ENCODE results near the gene ADRA1B.

ADRA1B gene

DNA sequence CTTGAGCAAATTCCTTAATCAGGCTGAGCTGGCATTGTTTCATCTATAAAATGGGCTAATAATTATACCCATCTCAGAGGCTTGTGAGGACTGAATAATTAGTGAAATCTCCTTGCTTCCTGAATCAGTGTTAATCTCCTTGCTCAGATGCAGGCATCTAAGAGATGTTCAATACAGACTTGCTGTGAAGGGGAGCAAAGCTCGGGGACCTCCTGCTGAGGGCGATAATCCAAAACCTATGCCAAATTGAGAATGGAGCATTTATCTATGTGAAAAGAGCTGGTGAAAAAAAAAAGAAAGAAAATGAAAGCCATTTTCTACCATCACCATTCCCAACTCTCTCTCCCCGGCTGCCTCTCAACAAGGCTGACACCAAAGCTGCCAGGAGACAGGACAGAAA, 37.3 kb downstream of the ADRA1B start:
- no peak overlapping the region for H2AK5ac ChIP-seq (ENCODE audit: low read length, severe bottlenecking)
- H2BK12ac ChIP-seq (ENCODE audit: low read length in 2 of 2): no peak overlapping the region
- H2BK5ac ChIP-seq (ENCODE audit: low read depth, low read length, poor library complexity, severe bottlenecking): no peak overlapping the region
- H4K91ac ChIP-seq (ENCODE audit: low read length): no peak overlapping the region
- H3K23ac ChIP-seq (ENCODE audit: low read length in 2 of 2): no peak overlapping the region
- H3K27me3 ChIP-seq (ENCODE audit: control insufficient read depth in 1 of 2, insufficient read depth in 1 of 2, low read length in 2 of 2): peaks cover 0 to 20% of the 10 kb centered on the region in 2 experiments
- H3K4me3 ChIP-seq (ENCODE audit: insufficient read depth in 1 of 2, low read depth in 1 of 2, low read length in 2 of 2): no peak overlapping the region
- H3K18ac ChIP-seq (ENCODE audit: low read depth in 1 of 2, low read length in 2 of 2): no peak overlapping the region
- H3K4me2 ChIP-seq (ENCODE audit: low read length, poor library complexity, severe bottlenecking): no peak overlapping the region
- no peak overlapping the region for H2AFZ ChIP-seq (ENCODE audit: low read depth, low read length)
- no peak overlapping the region for H2BK15ac ChIP-seq (ENCODE audit: low read depth, poor library complexity, severe bottlenecking)
- 100% methylated on average over 1 of the region's 3 CpGs for WGBS
- H4K8ac ChIP-seq (ENCODE audit: low read length): no peak overlapping the region
- no peak overlapping the region for H3K27ac ChIP-seq (ENCODE audit: low read length, poor library complexity, severe bottlenecking)
- no peaks in the 10 kb centered on the region for H3K36me3 ChIP-seq (ENCODE audit: control insufficient read depth in 1 of 2, insufficient read depth in 2 of 2, low read depth in 1 of 2, low read length in 2 of 2)
- peaks cover 3% of the 10 kb centered on the region for H3K4me1 ChIP-seq (ENCODE audit: control insufficient read depth, insufficient read depth, low read depth, low read length)
- no peak overlapping the region for H3K14ac ChIP-seq (ENCODE audit: low read length in 2 of 2)
- no peaks in the 10 kb centered on the region for H3K9me3 ChIP-seq (ENCODE audit: control insufficient read depth, low read length)
- no peak for DNase-seq
- H2BK120ac ChIP-seq (ENCODE audit: low read depth, low read length): no peak overlapping the region
- H3K4ac ChIP-seq (ENCODE audit: low read depth in 1 of 2, low read length in 2 of 2): no peak overlapping the region
- H3K79me1 ChIP-seq (replicated peaks; ENCODE audit: low read length, poor library complexity, severe bottlenecking): no peaks in the 10 kb centered on the region
- no peak overlapping the region for H3K9ac ChIP-seq (ENCODE audit: low read length)

DNA sequence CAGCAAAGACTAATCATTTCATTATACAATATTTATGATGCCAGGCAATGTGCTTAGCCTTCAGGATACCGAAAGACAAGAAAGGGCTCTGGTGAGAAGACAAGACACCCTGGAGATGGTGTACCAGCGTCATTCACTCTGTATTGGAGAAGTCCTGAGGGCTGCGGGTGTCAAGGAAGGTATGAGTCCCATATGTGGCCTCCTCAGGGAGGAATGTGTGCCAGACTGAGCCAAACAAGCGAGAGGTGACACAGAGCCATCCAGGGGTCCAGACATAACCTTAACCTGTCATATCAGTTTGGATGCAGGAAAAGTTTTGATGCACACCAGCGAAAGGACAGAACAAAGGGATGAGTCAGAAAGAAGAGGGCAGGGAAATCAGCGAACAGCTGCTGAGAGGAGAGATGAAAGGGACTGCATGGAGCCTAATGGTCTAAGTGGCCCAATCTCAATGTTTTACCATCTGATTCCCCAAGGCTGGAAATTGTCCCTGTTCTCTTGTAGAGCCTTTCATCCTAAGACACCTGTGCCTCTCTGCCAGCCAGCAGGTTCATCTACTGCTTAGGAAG, 38.9 kb downstream of the ADRA1B start:
- Histone ChIP-seq H3K14ac (ENCODE audit: low read length in 2 of 2) (peak overlapping the region in 1 of 2 experiments; percentile 30), H3K27me3 (ENCODE audit: control insufficient read depth in 1 of 2, insufficient read depth in 1 of 2, low read length in 2 of 2) (peaks cover 0 to 9% of the 10 kb centered on the region in 2 experiments)
- WGBS: 92% methylated on average over 6 of the region's 6 CpGs

DNA sequence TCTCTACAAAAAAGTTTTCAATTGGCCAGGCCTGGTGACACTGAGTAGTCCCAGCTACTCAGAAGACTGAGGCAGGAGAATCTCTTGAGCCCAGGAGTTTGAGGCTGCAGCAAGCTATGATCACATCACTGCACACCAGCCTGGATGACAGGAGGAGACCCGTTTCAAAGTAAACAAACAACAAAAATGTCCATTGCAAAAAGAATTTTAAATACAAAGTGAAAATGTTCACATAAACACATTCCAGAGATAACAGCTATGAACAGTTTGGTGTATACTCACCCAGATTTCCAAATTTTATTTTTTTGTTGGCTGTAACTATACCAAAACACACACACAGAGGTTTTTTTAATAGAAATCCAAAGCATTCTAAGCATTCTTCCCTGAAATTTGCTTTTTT, 39.8 kb downstream of the ADRA1B start:
- Histone ChIP-seq H3K79me1 (replicated peaks; ENCODE audit: low read length, poor library complexity, severe bottlenecking) (no peaks in the 10 kb centered on the region), H3K14ac (ENCODE audit: low read length in 2 of 2) (no peak overlapping the region), H2BK15ac (ENCODE audit: low read depth, poor library complexity, severe bottlenecking) (no peak overlapping the region), H3K9ac (ENCODE audit: low read length) (no peak overlapping the region), H3K27me3 (ENCODE audit: control insufficient read depth in 1 of 2, insufficient read depth in 1 of 2, low read length in 2 of 2) (peaks cover 0 to 9% of the 10 kb centered on the region in 2 experiments), H4K8ac (ENCODE audit: low read length) (no peak overlapping the region), H3K18ac (ENCODE audit: low read depth in 1 of 2, low read length in 2 of 2) (no peak overlapping the region), H3K4me2 (ENCODE audit: low read length, poor library complexity, severe bottlenecking) (no peak overlapping the region), H2AFZ (ENCODE audit: low read depth, low read length) (no peak overlapping the region), H2BK12ac (ENCODE audit: low read length in 2 of 2) (no peak overlapping the region), H3K23ac (ENCODE audit: low read length in 2 of 2) (no peak overlapping the region), H3K4ac (ENCODE audit: low read depth in 1 of 2, low read length in 2 of 2) (no peak overlapping the region), H3K27ac (ENCODE audit: low read length, poor library complexity, severe bottlenecking) (no peak overlapping the region), H2BK5ac (ENCODE audit: low read depth, low read length, poor library complexity, severe bottlenecking) (no peak overlapping the region), H3K4me1 (ENCODE audit: control insufficient read depth, insufficient read depth, low read depth, low read length) (peaks cover 3% of the 10 kb centered on the region), H4K91ac (ENCODE audit: low read length) (no peak overlapping the region), H3K9me3 (ENCODE audit: control insufficient read depth, low read length) (no peaks in the 10 kb centered on the region), H2AK5ac (ENCODE audit: low read length, severe bottlenecking) (no peak overlapping the region), H2BK120ac (ENCODE audit: low read depth, low read length) (no peak overlapping the region), H3K36me3 (ENCODE audit: control insufficient read depth in 1 of 2, insufficient read depth in 2 of 2, low read depth in 1 of 2, low read length in 2 of 2) (no peaks in the 10 kb centered on the region), H3K4me3 (ENCODE audit: insufficient read depth in 1 of 2, low read depth in 1 of 2, low read length in 2 of 2) (no peak overlapping the region)
- no peak for DNase-seq
- no CpG with 5 or more reads among the region's 1 CpG for WGBS

More for the DNA sequence above, 38.9 kb downstream of the ADRA1B start:
- H4K8ac ChIP-seq (ENCODE audit: low read length): no peak overlapping the region
- H4K91ac ChIP-seq (ENCODE audit: low read length): no peak overlapping the region
- H2BK15ac ChIP-seq (ENCODE audit: low read depth, poor library complexity, severe bottlenecking): no peak overlapping the region
- H3K27ac ChIP-seq (ENCODE audit: low read length, poor library complexity, severe bottlenecking): no peak overlapping the region
- no peak overlapping the region for H3K4me2 ChIP-seq (ENCODE audit: low read length, poor library complexity, severe bottlenecking)
- H3K79me1 ChIP-seq (replicated peaks; ENCODE audit: low read length, poor library complexity, severe bottlenecking): no peaks in the 10 kb centered on the region
- peaks cover 3% of the 10 kb centered on the region for H3K4me1 ChIP-seq (ENCODE audit: control insufficient read depth, insufficient read depth, low read depth, low read length)
- H3K9me3 ChIP-seq (ENCODE audit: control insufficient read depth, low read length): no peaks in the 10 kb centered on the region
- no peak overlapping the region for H2BK5ac ChIP-seq (ENCODE audit: low read depth, low read length, poor library complexity, severe bottlenecking)
- H2AK5ac ChIP-seq (ENCODE audit: low read length, severe bottlenecking): no peak overlapping the region
- no peak overlapping the region for H2BK12ac ChIP-seq (ENCODE audit: low read length in 2 of 2)
- H3K4me3 ChIP-seq (ENCODE audit: insufficient read depth in 1 of 2, low read depth in 1 of 2, low read length in 2 of 2): no peak overlapping the region
- H3K36me3 ChIP-seq (ENCODE audit: control insufficient read depth in 1 of 2, insufficient read depth in 2 of 2, low read depth in 1 of 2, low read length in 2 of 2): no peaks in the 10 kb centered on the region
- H3K4ac ChIP-seq (ENCODE audit: low read depth in 1 of 2, low read length in 2 of 2): no peak overlapping the region
- H3K18ac ChIP-seq (ENCODE audit: low read depth in 1 of 2, low read length in 2 of 2): no peak overlapping the region
- H2AFZ ChIP-seq (ENCODE audit: low read depth, low read length): no peak overlapping the region
- DNase-seq: no peak
- H3K23ac ChIP-seq (ENCODE audit: low read length in 2 of 2): peak overlapping the region in 1 of 2 experiments; percentile 44
- no peak overlapping the region for H2BK120ac ChIP-seq (ENCODE audit: low read depth, low read length)
- H3K9ac ChIP-seq (ENCODE audit: low read length): no peak overlapping the region

DNA sequence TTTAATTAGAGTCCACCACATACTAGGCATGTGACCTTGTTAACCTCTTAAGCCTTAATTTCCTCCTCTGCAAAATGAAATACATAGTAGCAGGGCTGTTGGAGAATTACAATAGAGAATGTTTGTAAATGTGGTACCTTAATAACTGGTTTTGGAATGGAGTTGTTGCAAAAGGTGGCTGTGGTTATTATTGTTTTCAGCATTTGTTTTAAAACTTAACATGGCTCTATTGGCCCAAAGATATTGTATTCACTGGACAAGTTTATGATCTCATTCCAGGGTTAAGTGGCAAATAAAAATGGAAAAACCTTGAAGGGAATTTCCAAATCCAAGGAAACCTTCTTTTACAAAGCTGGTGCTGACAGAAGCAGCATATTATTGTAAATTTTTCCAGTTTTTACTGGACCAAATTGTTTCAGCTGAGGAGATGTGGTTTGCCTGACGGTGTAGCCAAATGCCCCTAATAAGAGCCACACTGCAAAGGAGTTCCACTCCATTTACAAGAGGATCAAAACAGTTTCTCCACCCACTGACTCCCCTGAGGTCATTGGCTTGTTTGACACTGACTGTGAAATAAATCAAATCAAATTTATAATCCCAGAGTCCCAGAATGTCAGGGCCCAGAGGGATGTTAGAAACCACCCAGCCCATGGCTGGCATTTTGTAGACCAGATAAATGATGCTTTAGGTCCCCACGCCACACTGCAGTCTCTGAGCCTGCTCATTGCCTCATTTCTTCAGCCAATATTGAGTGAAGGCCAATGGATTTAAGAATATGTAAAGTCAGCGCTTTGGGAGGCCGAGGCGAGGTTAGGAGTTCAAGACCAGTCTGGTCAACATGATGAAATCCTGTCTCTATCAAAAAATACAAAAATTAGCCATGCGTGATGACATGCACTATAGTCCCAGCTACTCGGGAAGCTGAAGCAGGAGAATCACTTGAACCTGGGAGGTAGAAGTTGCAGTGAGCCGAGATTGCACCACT, 45.2 kb downstream of the ADRA1B start:
- no peaks in the 10 kb centered on the region for H3K9me3 ChIP-seq (ENCODE audit: control insufficient read depth, low read length)
- no peak overlapping the region for H4K8ac ChIP-seq (ENCODE audit: low read length)
- H3K9ac ChIP-seq (ENCODE audit: low read length): no peak overlapping the region
- no peak overlapping the region for H2BK5ac ChIP-seq (ENCODE audit: low read depth, low read length, poor library complexity, severe bottlenecking)
- WGBS: 92% methylated on average over 8 of the region's 8 CpGs
- no peak overlapping the region for H3K18ac ChIP-seq (ENCODE audit: low read depth in 1 of 2, low read length in 2 of 2)
- peaks cover 5% of the 10 kb centered on the region for H3K4me1 ChIP-seq (ENCODE audit: control insufficient read depth, insufficient read depth, low read depth, low read length)
- H3K4me2 ChIP-seq (ENCODE audit: low read length, poor library complexity, severe bottlenecking): no peak overlapping the region
- H2BK15ac ChIP-seq (ENCODE audit: low read depth, poor library complexity, severe bottlenecking): no peak overlapping the region
- no peak overlapping the region for H2BK120ac ChIP-seq (ENCODE audit: low read depth, low read length)
- no peak for DNase-seq
- no peak overlapping the region for H3K4me3 ChIP-seq (ENCODE audit: insufficient read depth in 1 of 2, low read depth in 1 of 2, low read length in 2 of 2)
- no peaks in the 10 kb centered on the region for H3K36me3 ChIP-seq (ENCODE audit: control insufficient read depth in 1 of 2, insufficient read depth in 2 of 2, low read depth in 1 of 2, low read length in 2 of 2)
- no peak overlapping the region for H4K91ac ChIP-seq (ENCODE audit: low read length)
- H3K23ac ChIP-seq (ENCODE audit: low read length in 2 of 2): no peak overlapping the region
- H3K79me1 ChIP-seq (replicated peaks; ENCODE audit: low read length, poor library complexity, severe bottlenecking): no peaks in the 10 kb centered on the region
- no peak overlapping the region for H2AK5ac ChIP-seq (ENCODE audit: low read length, severe bottlenecking)
- H2AFZ ChIP-seq (ENCODE audit: low read depth, low read length): no peak overlapping the region
- H2BK12ac ChIP-seq (ENCODE audit: low read length in 2 of 2): no peak overlapping the region
- H3K27ac ChIP-seq (ENCODE audit: low read length, poor library complexity, severe bottlenecking): no peak overlapping the region
- H3K4ac ChIP-seq (ENCODE audit: low read depth in 1 of 2, low read length in 2 of 2): no peak overlapping the region
- H3K14ac ChIP-seq (ENCODE audit: low read length in 2 of 2): no peak overlapping the region
- H3K27me3 ChIP-seq (ENCODE audit: control insufficient read depth in 1 of 2, insufficient read depth in 1 of 2, low read length in 2 of 2): peaks cover 0 to 8% of the 10 kb centered on the region in 2 experiments

Data from mesenchymal stem cell (in vitro differentiated cells and primary cell).